Astrocyte of the cerebellum (primary cell): ENCODE results near the gene BACH2.

Experiments
- DNase-seq: peaks from one replicate; pipeline ENCODE4 v3.0.0-alpha.2; 2011; ENCODE audit warnings: low read depth
- H3K4me3 ChIP-seq: 2 replicates; pipeline ENCODE4 v1.5.1; 2011; ENCODE audit warnings: mild to moderate bottlenecking, low read depth, low read length, moderate library complexity
- CTCF ChIP-seq: IDR thresholded peaks from 2 replicates; pipeline ENCODE4 v1.5.1; 2012; ENCODE audit warnings: low read length, low read depth, moderate library complexity, mild to moderate bottlenecking; ENCODE audit errors: missing control alignments
- in situ Hi-C: cut with HindIII; loops from 2 replicates; pipeline ENCODE4 v1.10.0; 2017; ENCODE audit warnings: low sequenced_read_pairs

The BACH2 gene

GRCh38 chr6:90329386-90330077 is 32.9 kb upstream of the BACH2 start:
- no peak overlapping the region for H3K4me3 ChIP-seq
- in situ Hi-C loops, result no loop called here
- DNase-seq, result no peak
- TF ChIP-seq CTCF, result no peak

GRCh38 chr6:90328004-90328403 is 31.4 kb upstream of the BACH2 start:
- H3K4me3 ChIP-seq, result no peak overlapping the region
- in situ Hi-C loops, result no loop called here
- no peak for TF ChIP-seq CTCF
- no peak for DNase-seq

- in situ Hi-C loops, result no loop called here
- no peak overlapping the region for H3K4me3 ChIP-seq
- no peak for DNase-seq
- TF ChIP-seq CTCF, result no peak
These were observed 29.9 kb upstream of the BACH2 start for GRCh38 chr6:90326404-90327057.

GRCh38 chr6:90323706-90324105 is 27.1 kb upstream of the BACH2 start:
- TF ChIP-seq CTCF, result no peak
- no peak for DNase-seq
- in situ Hi-C loops, result no loop called here
- no peak overlapping the region for H3K4me3 ChIP-seq

GRCh38 chr6:90322976-90323474 is 26.4 kb upstream of the BACH2 start:
- H3K4me3 ChIP-seq, result no peak overlapping the region
- no peak for DNase-seq
- in situ Hi-C loops, result no loop called here
- no peak for TF ChIP-seq CTCF

GRCh38 chr6:90319979-90320685 is 23.5 kb upstream of the BACH2 start:
- DNase-seq, result no peak
- H3K4me3 ChIP-seq, result no peak overlapping the region
- TF ChIP-seq CTCF, result no peak
- in situ Hi-C loops, result no loop called here
